Parathyroid adenoma (tissue), 2 donors: ENCODE measurements around the gene BCLAF1.

ENCODE experiments used
- H2AFZ ChIP-seq: fragments of 300-600 bp; sonication (generic); one replicate; pipeline ENCODE4 v1.7.0; 2017; ENCODE audit warnings: antibody characterized with exemption, mild to moderate bottlenecking
- H3K27ac ChIP-seq: fragments of 300-600 bp; sonication (generic); one replicate; pipeline ENCODE4 v1.7.0; 2017
- H3K27me3 ChIP-seq: fragments of 300-600 bp; sonication (generic); one replicate; pipeline ENCODE4 v1.7.0; 2017; ENCODE audit warnings: low read length; ENCODE audit not compliant: control insufficient read depth, insufficient read depth
- H3K36me3 ChIP-seq: fragments of 300-600 bp; sonication (generic); one replicate; pipeline ENCODE4 v1.7.0; 2017; ENCODE audit warnings: low read length; ENCODE audit not compliant: control insufficient read depth, insufficient read depth
- H3K4me1 ChIP-seq: fragments of 300-600 bp; sonication (generic); one replicate; pipeline ENCODE4 v1.7.0; 2017; ENCODE audit warnings: control low read depth
- H3K4me2 ChIP-seq: fragments of 300-600 bp; sonication (generic); one replicate; pipeline ENCODE4 v1.7.0; 2017; ENCODE audit warnings: low read length
- H3K4me3 ChIP-seq: fragments of 300-600 bp; sonication (generic); one replicate; pipeline ENCODE4 v1.7.0; 2017; ENCODE audit warnings: low read depth, low read length
- H3K79me2 ChIP-seq: fragments of 300-600 bp; sonication (generic); one replicate; pipeline ENCODE4 v1.7.0; 2017; ENCODE audit warnings: control low read depth
- H3K9ac ChIP-seq: fragments of 300-600 bp; sonication (generic); one replicate; pipeline ENCODE4 v1.7.0; 2017; ENCODE audit warnings: mild to moderate bottlenecking
- H3K9me3 ChIP-seq: fragments of 300-600 bp; sonication (generic); one replicate; pipeline ENCODE4 v1.7.0; 2017; ENCODE audit warnings: low read length; ENCODE audit not compliant: control insufficient read depth
- CTCF ChIP-seq: fragments of 300-600 bp; sonication (generic); IDR thresholded peaks from one replicate; pipeline ENCODE4 v1.7.0; 2017; ENCODE audit warnings: antibody characterized with exemption, mild to moderate bottlenecking
- donor health status: primary hyperparathyroidism.

The BCLAF1 gene

GRCh38 chr6:136289579-136290409 lies at the start of gene BCLAF1:
Gene BCLAF1 (minus strand): TSS chr6:136289846. CDS start chr6:136279866, 9,980 bp downstream.
- H3K79me2 ChIP-seq = peaks cover 43% of the 10 kb centered on the region
- no peaks in the 10 kb centered on the region for H3K27me3 ChIP-seq
- no peaks in the 10 kb centered on the region for H3K9me3 ChIP-seq
- no peaks in the 10 kb centered on the region for H3K36me3 ChIP-seq
- H3K4me1 ChIP-seq = peaks cover 21% of the 10 kb centered on the region
- H3K27ac ChIP-seq = peak within 1 kb of the TSS; percentile 100
- TF ChIP-seq CTCF = peak; percentile 14
- H3K9ac ChIP-seq = peak within 1 kb of the TSS; percentile 100
- H3K4me3 ChIP-seq = peak within 1 kb of the TSS; percentile 100
- H2AFZ ChIP-seq = peak within 1 kb of the TSS; percentile 92
- peak within 1 kb of the TSS; percentile 96 for H3K4me2 ChIP-seq

- Histone ChIP-seq H3K9ac (no peak overlapping the region), H3K4me2 (no peak overlapping the region), H3K79me2 (no peaks in the 10 kb centered on the region), H3K36me3 (no peaks in the 10 kb centered on the region), H2AFZ (no peak overlapping the region), H3K4me1 (no peaks in the 10 kb centered on the region), H3K27me3 (no peaks in the 10 kb centered on the region), H3K27ac (no peak overlapping the region), H3K9me3 (no peaks in the 10 kb centered on the region), H3K4me3 (no peak overlapping the region)
- TF ChIP-seq CTCF = no peak
Observed at GRCh38 chr6:136338486-136338885, 48.8 kb upstream of the BCLAF1 start.

GRCh38 chr6:136337606-136338005 lies 48.0 kb upstream of the BCLAF1 start:
- H3K36me3 ChIP-seq = no peaks in the 10 kb centered on the region
- H3K9ac ChIP-seq = no peak overlapping the region
- no peak overlapping the region for H2AFZ ChIP-seq
- no peaks in the 10 kb centered on the region for H3K27me3 ChIP-seq
- no peak overlapping the region for H3K4me2 ChIP-seq
- TF ChIP-seq CTCF = no peak
- no peak overlapping the region for H3K27ac ChIP-seq
- no peaks in the 10 kb centered on the region for H3K79me2 ChIP-seq
- H3K4me3 ChIP-seq = no peak overlapping the region
- no peaks in the 10 kb centered on the region for H3K4me1 ChIP-seq
- no peaks in the 10 kb centered on the region for H3K9me3 ChIP-seq

GRCh38 chr6:136337121-136337520 lies 47.5 kb upstream of the BCLAF1 start:
- no peaks in the 10 kb centered on the region for H3K9me3 ChIP-seq
- no peak for TF ChIP-seq CTCF
- no peak overlapping the region for H3K27ac ChIP-seq
- H2AFZ ChIP-seq = no peak overlapping the region
- no peak overlapping the region for H3K4me3 ChIP-seq
- H3K79me2 ChIP-seq = no peaks in the 10 kb centered on the region
- no peaks in the 10 kb centered on the region for H3K36me3 ChIP-seq
- no peaks in the 10 kb centered on the region for H3K4me1 ChIP-seq
- H3K4me2 ChIP-seq = no peak overlapping the region
- no peaks in the 10 kb centered on the region for H3K27me3 ChIP-seq
- H3K9ac ChIP-seq = no peak overlapping the region
